Measurements from ENCODE around the gene SIVA1. TPM values are rescaled to one million over a fixed set of nuclear protein-coding genes. Genes with fewer than 3 reads are reported as not detected.

The SIVA1 gene
- total and polyA plus RNA-seq, 2 of the 8 experiments (the other 6 are each of a cell fraction or from before 2014, with no cell fraction given) = 123 to 589 TPM

GRCh38 chr14:104796687-104797081 lies 43.7 kb downstream of the SIVA1 start (continued):
- no peak for TF ChIP-seq USF2 (IDR thresholded peaks at IDR 0.05; ENCODE audit: low read length)
- no peak for TF ChIP-seq TBP (IDR thresholded peaks at IDR 0.05; ENCODE audit: low read depth, low read length)
